ENCODE data around the gene POGLUT2. TPM values are rescaled to one million over a fixed set of nuclear protein-coding genes. Genes with fewer than 3 reads are reported as not detected.

POGLUT2 gene
- total and polyA plus RNA-seq, 10 of the 15 experiments (the other 5 are each of a cell fraction or from before 2014, with no cell fraction given), result 2.9 to 11.3 (median 7.6) TPM

DNA sequence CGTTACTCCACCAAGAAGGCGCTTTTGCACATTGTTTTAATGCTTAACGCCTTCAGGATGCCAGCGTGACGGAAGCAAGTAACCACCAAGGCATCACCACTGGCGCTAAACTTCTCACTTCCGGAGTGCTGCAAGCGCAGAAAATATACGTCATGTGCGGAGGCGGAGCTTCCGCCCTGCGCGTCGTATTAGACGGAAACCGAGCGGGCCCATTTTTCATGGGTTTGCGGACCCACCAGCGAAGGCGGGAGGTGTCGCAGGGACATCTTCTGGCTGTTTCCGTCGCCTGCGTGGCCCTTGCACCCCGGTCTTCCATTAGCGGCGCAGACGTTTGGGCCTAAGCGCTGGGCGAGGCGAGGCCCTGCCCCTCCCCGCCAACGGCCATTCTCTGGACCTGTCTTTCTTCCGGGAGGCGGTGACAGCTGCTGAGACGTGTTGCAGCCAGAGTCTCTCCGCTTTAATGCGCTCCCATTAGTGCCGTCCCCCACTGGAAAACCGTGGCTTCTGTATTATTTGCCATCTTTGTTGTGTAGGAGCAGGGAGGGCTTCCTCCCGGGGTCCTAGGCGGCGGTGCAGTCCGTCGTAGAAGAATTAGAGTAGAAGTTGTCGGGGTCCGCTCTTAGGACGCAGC is 47.0 kb upstream of the POGLUT2 start, which contains the start of gene ERCC5 (continued):
- TF ChIP-seq BRCA1 (IDR thresholded peaks at IDR 0.05; ENCODE audit: low read depth, low read length) (no peak), MEF2B (IDR thresholded peaks at IDR 0.05; ENCODE audit: partially characterized antibody, poor library complexity, severe bottlenecking) (no peak), EED (IDR thresholded peaks at IDR 0.05; ENCODE audit: low read depth) (no peak), TCF12 (IDR thresholded peaks at IDR 0.05; ENCODE audit: low read depth, low read length) (peak; percentile 60), CHD1 (IDR thresholded peaks at IDR 0.05; ENCODE audit: low read depth, low read length) (peak; percentile 67; the same call in 1 of the 2 replicates), IKZF2 (IDR thresholded peaks at IDR 0.05) (peak in 1 of 2 experiments; percentile 30; a peak in 1 of 4 replicates), E4F1 (IDR thresholded peaks at IDR 0.05; ENCODE audit: borderline replicate concordance, partially characterized antibody) (peak; percentile 88), EP300 (IDR thresholded peaks at IDR 0.05; ENCODE audit: borderline replicate concordance in 1 of 2, control insufficient read depth in 1 of 2, low read depth in 2 of 2, low read length in 2 of 2) (0 out of 4 replicates have a peak, but pooled peaks of 1 of the 2 experiments have one; percentile 24), NFIC (IDR thresholded peaks at IDR 0.05; ENCODE audit: low read depth, low read length) (no peak; the same call in 1 of the 2 replicates)
- TF ChIP-seq, protein P1, sequence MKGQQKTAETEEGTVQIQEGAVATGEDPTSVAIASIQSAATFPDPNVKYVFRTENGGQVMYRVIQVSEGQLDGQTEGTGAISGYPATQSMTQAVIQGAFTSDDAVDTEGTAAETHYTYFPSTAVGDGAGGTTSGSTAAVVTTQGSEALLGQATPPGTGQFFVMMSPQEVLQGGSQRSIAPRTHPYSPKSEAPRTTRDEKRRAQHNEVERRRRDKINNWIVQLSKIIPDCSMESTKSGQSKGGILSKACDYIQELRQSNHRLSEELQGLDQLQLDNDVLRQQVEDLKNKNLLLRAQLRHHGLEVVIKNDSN (IDR thresholded peaks at IDR 0.05; ENCODE audit: borderline replicate concordance, extremely low read length, insufficient read depth, low read depth, low read length), result peak; percentile 1
